B cell (primary cell): ENCODE measurements around the gene MAP4K1. TPM values are rescaled to one million over a fixed set of nuclear protein-coding genes. Genes with fewer than 3 reads are reported as not detected.

Experiments used
- ATAC-seq: fragments of 200-7000 bp; cut with Tn5 transposase; one replicate; pipeline ENCODE4 v1.10.0; 2021; ENCODE audit warnings: low read depth, mild to moderate bottlenecking, moderate number of reproducible peaks, moderate library complexity
- CTCF ChIA-PET: fragments of 350-600 bp; sonication (Branson Sonifier 250); formaldehyde crosslinking; loops from one replicate; lab custom pipeline; 2021; ENCODE audit warnings: antibody characterized with exemption, inconsistent platforms; lab: Charles Lee
- POLR2A ChIA-PET: fragments of 350-600 bp; sonication (Branson Sonifier 250); formaldehyde crosslinking; loops from one replicate; lab custom pipeline; 2021; ENCODE audit warnings: antibody characterized with exemption; lab: Charles Lee
- DNase-seq: peaks from one replicate; pipeline ENCODE4 v3.0.0; 2013
- H2AFZ ChIP-seq: 2 replicates; pipeline ENCODE4 v1.6.1; 2012; ENCODE audit warnings: mild to moderate bottlenecking, low read depth, low read length; ENCODE audit not compliant: insufficient read depth, poor library complexity, severe bottlenecking
- H3K27ac ChIP-seq, 2 donors: 1 replicate in 1 of 2; 2 replicates in 1 of 2; pipeline ENCODE4 v1.5.1; 2012 to 2013; ENCODE audit warnings: low read length in 2 of 2, mild to moderate bottlenecking in 2 of 2, moderate library complexity in 1 of 2
- H3K27me3 ChIP-seq, 4 experiments: fragments of 200-600 bp in 1 of 4; sonication (generic) in 1 of 4; replicated peaks in 1 of 4; 1 replicate in 2 of 4; 2 replicates in 2 of 4; pipeline versions ENCODE4 v1.6.1 to v1.7.0; 2013 to 2016; ENCODE audit warnings: low read length in 3 of 4, mild to moderate bottlenecking in 2 of 4, mixed read lengths in 1 of 4, moderate library complexity in 1 of 4; ENCODE audit not compliant: insufficient read depth in 4 of 4, control insufficient read depth in 3 of 4; ENCODE audit errors: control extremely low read depth in 1 of 4
- H3K36me3 ChIP-seq, 2 experiments: replicated peaks in 1 of 2; 1 replicate in 1 of 2; 2 replicates in 1 of 2; pipeline versions ENCODE4 v1.6.1 to v1.7.1; 2013; ENCODE audit warnings: low read length in 1 of 2; ENCODE audit not compliant: insufficient read depth in 2 of 2, control insufficient read depth in 1 of 2; ENCODE audit errors: control extremely low read depth in 1 of 2, extremely low read depth in 1 of 2
- H3K4me1 ChIP-seq, 2 donors: fragments of 200-600 bp in 1 of 2; sonication (generic) in 1 of 2; 1 replicate in 1 of 2; 2 replicates in 1 of 2; pipeline versions ENCODE4 v1.5.1 to v1.6.1; 2013 to 2017; ENCODE audit warnings: low read length in 2 of 2; ENCODE audit not compliant: control insufficient read depth in 2 of 2, insufficient read depth in 2 of 2
- H3K4me2 ChIP-seq: replicated peaks from 2 replicates; pipeline ENCODE3; 2012; ENCODE audit warnings: mild to moderate bottlenecking, low read depth, low read length; ENCODE audit not compliant: poor library complexity, severe bottlenecking
- H3K4me3 ChIP-seq, 5 experiments: fragments of 200-600 bp in 1 of 5; sonication (generic) in 1 of 5; 1 replicate in 3 of 5; 2 replicates in 2 of 5; pipeline versions ENCODE4 v1.5.1 to v1.7.0; 2011 to 2016; ENCODE audit warnings: low read length in 4 of 5, mild to moderate bottlenecking in 4 of 5, low read depth in 2 of 5, control low read depth in 1 of 5, moderate library complexity in 1 of 5; ENCODE audit not compliant: insufficient read depth in 1 of 5; ENCODE audit errors: control extremely low read depth in 1 of 5, extremely low read depth in 1 of 5
- H3K79me2 ChIP-seq: fragments of 200-600 bp; sonication (generic); one replicate; pipeline ENCODE4 v1.6.0; 2016; ENCODE audit warnings: low read length; ENCODE audit not compliant: control insufficient read depth, insufficient read depth
- H3K9ac ChIP-seq: fragments of 200-600 bp; sonication (generic); 2 replicates; pipeline ENCODE4 v1.6.1; 2017; ENCODE audit warnings: mild to moderate bottlenecking, low read length, moderate library complexity
- H3K9me3 ChIP-seq, 3 donors: one replicate each; pipeline versions ENCODE4 v1.6.1 to v1.7.1; 2013; ENCODE audit warnings: low read length in 2 of 3; ENCODE audit not compliant: control insufficient read depth in 2 of 3, insufficient read depth in 1 of 3; ENCODE audit errors: control extremely low read depth in 1 of 3
- H4K20me1 ChIP-seq: 2 replicates; pipeline ENCODE4 v1.6.0; 2012; ENCODE audit warnings: mild to moderate bottlenecking, low read length; ENCODE audit not compliant: insufficient read depth, control insufficient read depth, poor library complexity, severe bottlenecking
- H3K27ac Mint-ChIP-seq: one replicate; pipeline ENCODE4 v1.8.0; 2021; ENCODE audit warnings: mixed read lengths
- H3K27me3 Mint-ChIP-seq: one replicate; pipeline ENCODE4 v1.8.0; 2021; ENCODE audit warnings: mixed read lengths
- H3K4me1 Mint-ChIP-seq: one replicate; pipeline ENCODE4 v1.8.0; 2021; ENCODE audit warnings: mixed read lengths
- H3K4me3 Mint-ChIP-seq: one replicate; pipeline ENCODE4 v1.8.0; 2021; ENCODE audit warnings: mixed read lengths
- H3K9me3 Mint-ChIP-seq: one replicate; pipeline ENCODE4 v1.8.0; 2022; ENCODE audit warnings: mixed read lengths; ENCODE audit not compliant: insufficient read depth
- EZH2 ChIP-seq: IDR thresholded peaks from 2 replicates; pipeline ENCODE4 v1.6.1; 2012; ENCODE audit warnings: borderline replicate concordance, low read depth, mild to moderate bottlenecking, moderate library complexity, low read length; ENCODE audit not compliant: insufficient read depth, poor library complexity, severe bottlenecking
- WGBS: methylation state at CpG from one replicate; pipeline ENCODE4 v1.1.5; 2013; ENCODE audit warnings: missing lambda C conversion rate; ENCODE audit not compliant: insufficient coverage; 5-methylcytosine and 5-hydroxymethylcytosine counted together
- intact Hi-C: fragments of 100-400 bp; cut with micrococcal nuclease; formaldehyde crosslinking; loops from one replicate; pipeline ENCODE4 v1.10.0; 2022
- polyA plus RNA-seq: library from polyadenylated mRNA; depleted of rRNA; stranded (reverse); fragments of >200 nt; gene quantifications from 2 replicates; pipeline ENCODE4 v1.2.3, GENCODE V29; 2012
- total RNA-seq, 2 donors: library from RNA; stranded (reverse); fragments of 120-200 nt in 1 of 2; gene quantifications; 1 replicate in 1 of 2; 2 replicates in 1 of 2; pipeline versions ENCODE4 v1.2.3 to v1.2.4, GENCODE V29; 2013 to 2022
- TF ChIP-seq, protein P1 (sequence below): fragments of 200-600 bp; IDR thresholded peaks from one replicate; pipeline ENCODE4 v1.8.0; 2022; ENCODE audit warnings: antibody characterized with exemption, mild to moderate bottlenecking

Gene MAP4K1
- total and polyA plus RNA-seq, 2 donors (not counting 1 experiment from before 2014, with no cell fraction given), result 291 to 415 TPM

DNA sequence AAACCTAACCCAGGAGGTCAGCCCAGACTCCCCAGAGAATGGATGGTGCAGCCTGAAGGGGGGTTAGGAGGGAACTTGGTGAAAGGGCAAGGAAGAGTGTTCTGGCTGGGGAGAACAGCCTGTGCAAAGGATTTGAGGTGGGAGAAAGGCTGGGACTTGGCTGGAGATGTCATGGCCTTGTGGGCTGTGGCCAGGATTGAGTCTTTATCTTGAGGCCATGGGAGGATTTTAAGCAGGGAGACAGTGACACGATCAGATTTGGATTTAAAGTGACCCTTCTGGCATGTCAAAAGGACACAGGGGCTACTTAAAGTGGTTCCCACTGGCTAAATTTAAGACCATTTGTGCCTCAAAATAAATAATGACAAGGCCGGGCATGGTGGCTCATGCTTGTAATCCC, 29.7 kb downstream of the MAP4K1 start:
- Histone ChIP-seq H3K27ac (no peak overlapping the region), H3K4me2 (no peak overlapping the region), H3K9ac (no peak overlapping the region), H3K4me1 (peaks cover 6 to 12% of the 10 kb centered on the region in 2 donors), H3K4me3 (no peak overlapping the region), H3K9me3 (no peaks in the 10 kb centered on the region), H2AFZ (no peak overlapping the region), H3K27me3 (no peaks in the 10 kb centered on the region), H4K20me1 (no peaks in the 10 kb centered on the region), H3K79me2 (no peaks in the 10 kb centered on the region), H3K36me3 (peaks cover 0 to 40% of the 10 kb centered on the region in 2 experiments)
- Mint-ChIP-seq H3K27ac (peak overlapping the region; percentile 37), H3K27me3 (no peaks in the 10 kb centered on the region), H3K9me3 (no peaks in the 10 kb centered on the region), H3K4me3 (no peak overlapping the region), H3K4me1 (peaks cover 11% of the 10 kb centered on the region)
- DNase-seq, result no peak
- ChIA-PET CTCF (no interaction called here), POLR2A (interaction anchor here (0.5 kb wide), 1 partner anchor 19 kb away, joined by 3 read pairs; no protein-coding TSS in a partner anchor)
- intact Hi-C loops, result no loop called here
- no peak for ATAC-seq
- WGBS, result 100% methylated on average over 2 of the region's 2 CpGs
- TF ChIP-seq, protein P1, sequence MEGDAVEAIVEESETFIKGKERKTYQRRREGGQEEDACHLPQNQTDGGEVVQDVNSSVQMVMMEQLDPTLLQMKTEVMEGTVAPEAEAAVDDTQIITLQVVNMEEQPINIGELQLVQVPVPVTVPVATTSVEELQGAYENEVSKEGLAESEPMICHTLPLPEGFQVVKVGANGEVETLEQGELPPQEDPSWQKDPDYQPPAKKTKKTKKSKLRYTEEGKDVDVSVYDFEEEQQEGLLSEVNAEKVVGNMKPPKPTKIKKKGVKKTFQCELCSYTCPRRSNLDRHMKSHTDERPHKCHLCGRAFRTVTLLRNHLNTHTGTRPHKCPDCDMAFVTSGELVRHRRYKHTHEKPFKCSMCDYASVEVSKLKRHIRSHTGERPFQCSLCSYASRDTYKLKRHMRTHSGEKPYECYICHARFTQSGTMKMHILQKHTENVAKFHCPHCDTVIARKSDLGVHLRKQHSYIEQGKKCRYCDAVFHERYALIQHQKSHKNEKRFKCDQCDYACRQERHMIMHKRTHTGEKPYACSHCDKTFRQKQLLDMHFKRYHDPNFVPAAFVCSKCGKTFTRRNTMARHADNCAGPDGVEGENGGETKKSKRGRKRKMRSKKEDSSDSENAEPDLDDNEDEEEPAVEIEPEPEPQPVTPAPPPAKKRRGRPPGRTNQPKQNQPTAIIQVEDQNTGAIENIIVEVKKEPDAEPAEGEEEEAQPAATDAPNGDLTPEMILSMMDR, result no peak
- TF ChIP-seq EZH2, result no peak

DNA sequence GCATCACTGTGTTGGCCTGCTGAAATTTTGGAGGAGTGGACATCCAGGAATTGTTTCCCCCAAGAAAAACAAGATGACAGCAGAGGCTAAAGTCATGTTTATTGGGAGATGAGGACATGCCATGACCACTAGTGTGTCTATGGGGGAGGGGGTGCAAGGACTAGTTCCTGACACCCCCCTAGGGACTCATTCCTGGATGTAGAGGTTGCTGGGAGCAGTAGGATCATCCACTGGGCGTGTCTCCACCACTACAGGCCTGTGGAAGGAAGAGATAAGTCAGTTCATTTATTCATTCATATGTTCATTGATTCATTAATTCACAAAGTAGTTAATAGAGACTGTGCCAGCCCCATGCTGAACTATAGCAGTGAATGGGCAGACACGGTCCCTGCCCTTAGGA, 30.2 kb downstream of the MAP4K1 start:
- Histone ChIP-seq H3K27me3 (no peaks in the 10 kb centered on the region), H3K4me2 (no peak overlapping the region), H3K27ac (no peak overlapping the region), H3K4me1 (peaks cover 6 to 16% of the 10 kb centered on the region in 2 donors), H3K79me2 (no peaks in the 10 kb centered on the region), H3K36me3 (peaks cover 0 to 37% of the 10 kb centered on the region in 2 experiments), H4K20me1 (no peaks in the 10 kb centered on the region), H3K9ac (no peak overlapping the region), H3K9me3 (no peaks in the 10 kb centered on the region), H2AFZ (no peak overlapping the region), H3K4me3 (no peak overlapping the region)
- 93% methylated on average over 1 of the region's 2 CpGs for WGBS
- CTCF ChIA-PET, result interaction anchor here (0.6 kb wide), 1 partner anchor 36 kb away, joined by 3 read pairs; no protein-coding TSS in a partner anchor
- DNase-seq (no peak), ATAC-seq (no peak)
- POLR2A ChIA-PET, result interaction anchor here (0.5 to 0.6 kb wide), 2 partner anchors 13 to 19 kb away, joined by 3 to 5 read pairs; no protein-coding TSS in a partner anchor
- Mint-ChIP-seq H3K27ac (peak overlapping the region; percentile 37), H3K4me3 (no peak overlapping the region), H3K9me3 (no peaks in the 10 kb centered on the region), H3K4me1 (peaks cover 13% of the 10 kb centered on the region), H3K27me3 (no peaks in the 10 kb centered on the region)
- no peak for TF ChIP-seq EZH2
- TF ChIP-seq, protein P1, result no peak
- intact Hi-C loops, result no loop called here
